Measurements from ENCODE around the gene SPIN2B. TPM values are rescaled to one million over a fixed set of nuclear protein-coding genes. Genes with fewer than 3 reads are reported as not detected.

Gene SPIN2B
- total RNA-seq: 8.2 and 8.4 TPM in 2 replicates

DNA sequence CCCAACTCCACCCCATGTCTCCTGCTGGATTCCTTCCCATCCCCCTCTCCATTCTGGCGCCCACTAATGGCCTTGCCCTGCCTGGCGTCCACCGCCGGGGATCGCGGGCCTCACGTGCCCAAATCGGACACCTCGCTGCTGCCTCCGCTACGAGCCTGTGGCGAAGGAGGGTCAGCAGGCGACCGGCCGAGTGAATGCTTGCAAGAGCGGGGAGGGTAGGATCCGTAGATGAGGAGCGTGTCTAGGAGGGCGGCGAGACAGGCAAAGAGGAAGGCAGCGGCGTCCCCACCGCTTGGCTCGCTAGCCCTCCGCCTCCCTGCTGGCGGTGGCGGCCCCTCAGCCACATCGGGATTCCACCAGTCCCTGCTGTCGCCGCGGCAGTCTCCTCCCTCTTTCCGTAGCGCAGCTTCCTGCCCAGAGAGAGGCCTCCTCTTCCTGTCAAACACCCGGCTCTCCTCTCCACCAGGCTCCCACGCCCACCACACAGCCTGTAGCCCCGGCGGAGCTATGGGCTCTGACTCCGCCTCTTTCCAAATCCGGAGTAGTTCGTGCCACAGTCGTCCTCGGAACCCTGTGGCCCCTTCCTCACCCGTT, at the start of gene SPIN2B:
Gene SPIN2B (minus strand): TSS at position 387 of the 594 bp plus-strand sequence.

DNA sequence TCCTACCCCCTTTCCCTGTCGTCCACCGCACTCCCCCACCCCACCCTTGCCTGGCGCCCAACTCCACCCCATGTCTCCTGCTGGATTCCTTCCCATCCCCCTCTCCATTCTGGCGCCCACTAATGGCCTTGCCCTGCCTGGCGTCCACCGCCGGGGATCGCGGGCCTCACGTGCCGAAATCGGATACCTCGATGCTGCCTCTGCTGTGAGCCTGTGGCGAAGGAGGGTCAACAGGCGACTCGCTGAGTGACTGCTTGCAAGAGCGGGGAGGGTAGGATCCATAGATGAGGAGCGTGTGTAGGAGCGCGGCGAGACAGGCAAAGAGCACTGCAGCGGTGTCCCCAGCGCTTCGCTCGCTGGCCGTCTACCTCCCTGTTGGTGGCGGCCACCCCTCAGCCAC, 15.7 kb upstream of the SPIN2B start, which contains the start of gene SPIN2A:
Gene SPIN2A (minus strand): TSS at position 325 of the 400 bp plus-strand sequence. CDS start 800 bp downstream, outside the sequence.

Other genes with a start within 250 kb of the SPIN2B start
- 2.4 and 2.5 TPM in 2 replicates for gene SPIN3, start 126.0 kb downstream of the SPIN2B start, total RNA-seq
- 0.15 and 0.67 TPM in 2 replicates for gene SPIN2A, start 15.8 kb upstream of the SPIN2B start, total RNA-seq
- gene FAAH2, start 165.2 kb upstream of the SPIN2B start, total RNA-seq: not detected in 2 replicates

Measured in bronchus fibroblast of lung (primary cell).